Activated CD8-positive, alpha-beta T cell treated with anti-CD3 and anti-CD28 coated beads for 36 hours (primary cell): ENCODE results near the gene MAEA. TPM values are rescaled to one million over a fixed set of nuclear protein-coding genes. Genes with fewer than 3 reads are reported as not detected.
A peak's percentile ranks its signal among the peaks of the same experiment; 100 is the strongest.
"Not testable (repeated sequence)": the region's sequence is repeated elsewhere in the genome, so short reads cannot be mapped to it uniquely, and the experiment has no call there.

Experiments
- ATAC-seq: fragments of 200-7000 bp; cut with Tn5 transposase; one replicate; pipeline ENCODE4 v1.10.0; 2021; ENCODE audit warnings: mild to moderate bottlenecking, moderate library complexity
- CTCF ChIA-PET: fragments of 350-600 bp; sonication (Branson Sonifier 250); formaldehyde crosslinking; loops from one replicate; lab custom pipeline; 2021; ENCODE audit warnings: antibody characterized with exemption; lab: Charles Lee
- POLR2A ChIA-PET: fragments of 350-600 bp; sonication (Branson Sonifier 250); formaldehyde crosslinking; loops from one replicate; lab custom pipeline; 2021; ENCODE audit warnings: antibody characterized with exemption; lab: Charles Lee
- DNase-seq: peaks from one replicate; pipeline ENCODE4 v3.0.0-alpha.2; 2020
- H3K27ac Mint-ChIP-seq: one replicate; pipeline ENCODE4 v1.8.0; 2021; ENCODE audit warnings: mild to moderate bottlenecking, mixed read lengths
- H3K27me3 Mint-ChIP-seq: one replicate; pipeline ENCODE4 v1.8.0; 2021; ENCODE audit warnings: mixed read lengths
- H3K36me3 Mint-ChIP-seq: one replicate; pipeline ENCODE4 v1.8.0; 2021; ENCODE audit warnings: low read depth, mixed read lengths
- H3K4me1 Mint-ChIP-seq: one replicate; pipeline ENCODE4 v1.8.0; 2021; ENCODE audit warnings: low read depth, mixed read lengths
- H3K4me3 Mint-ChIP-seq: one replicate; pipeline ENCODE4 v1.8.0; 2021; ENCODE audit warnings: mild to moderate bottlenecking, moderate library complexity, mixed read lengths
- H3K9me3 Mint-ChIP-seq: one replicate; pipeline ENCODE4 v1.8.0; 2021; ENCODE audit warnings: mixed read lengths
- intact Hi-C: fragments of 100-400 bp; cut with micrococcal nuclease; formaldehyde crosslinking; loops from one replicate; pipeline ENCODE4 v1.10.0; 2022
- total RNA-seq, 2 experiments: library from RNA; stranded (reverse); gene quantifications; one replicate each; pipeline ENCODE4 v1.2.3, GENCODE V29; 2021
- TF ChIP-seq, protein P1 (sequence below): fragments of 200-600 bp; IDR thresholded peaks from one replicate; pipeline ENCODE4 v1.8.0; 2022; ENCODE audit warnings: antibody characterized with exemption, mild to moderate bottlenecking

The MAEA gene
- total RNA-seq, 2 experiments from 2014 or later, result 32.3 to 37.0 TPM

DNA sequence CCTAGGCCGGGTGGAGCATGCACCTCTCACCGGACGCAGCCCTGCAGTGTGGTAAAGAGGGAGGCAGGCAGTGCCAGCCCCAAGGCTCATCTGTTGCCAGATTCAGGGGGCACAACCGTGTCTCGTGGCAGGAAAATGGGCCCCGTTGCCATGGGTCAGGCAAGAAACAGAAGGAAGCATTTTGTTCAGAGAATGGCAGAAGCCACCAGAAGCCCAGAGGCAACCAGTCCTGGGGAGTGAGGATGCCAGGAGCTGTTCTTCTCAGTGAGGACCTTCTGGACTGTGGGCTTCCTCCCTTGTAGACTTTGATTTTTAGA, 44.8 kb downstream of the MAEA start:
- Mint-ChIP-seq H3K27me3 (no peaks in the 10 kb centered on the region), H3K27ac (peak overlapping the region; percentile 5), H3K4me3 (no peak overlapping the region), H3K4me1 (peaks cover 45% of the 10 kb centered on the region), H3K9me3 (no peaks in the 10 kb centered on the region), H3K36me3 (peaks cover 46% of the 10 kb centered on the region)
- intact Hi-C loops, result no loop called here
- TF ChIP-seq, protein P1, sequence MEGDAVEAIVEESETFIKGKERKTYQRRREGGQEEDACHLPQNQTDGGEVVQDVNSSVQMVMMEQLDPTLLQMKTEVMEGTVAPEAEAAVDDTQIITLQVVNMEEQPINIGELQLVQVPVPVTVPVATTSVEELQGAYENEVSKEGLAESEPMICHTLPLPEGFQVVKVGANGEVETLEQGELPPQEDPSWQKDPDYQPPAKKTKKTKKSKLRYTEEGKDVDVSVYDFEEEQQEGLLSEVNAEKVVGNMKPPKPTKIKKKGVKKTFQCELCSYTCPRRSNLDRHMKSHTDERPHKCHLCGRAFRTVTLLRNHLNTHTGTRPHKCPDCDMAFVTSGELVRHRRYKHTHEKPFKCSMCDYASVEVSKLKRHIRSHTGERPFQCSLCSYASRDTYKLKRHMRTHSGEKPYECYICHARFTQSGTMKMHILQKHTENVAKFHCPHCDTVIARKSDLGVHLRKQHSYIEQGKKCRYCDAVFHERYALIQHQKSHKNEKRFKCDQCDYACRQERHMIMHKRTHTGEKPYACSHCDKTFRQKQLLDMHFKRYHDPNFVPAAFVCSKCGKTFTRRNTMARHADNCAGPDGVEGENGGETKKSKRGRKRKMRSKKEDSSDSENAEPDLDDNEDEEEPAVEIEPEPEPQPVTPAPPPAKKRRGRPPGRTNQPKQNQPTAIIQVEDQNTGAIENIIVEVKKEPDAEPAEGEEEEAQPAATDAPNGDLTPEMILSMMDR, result no peak
- ChIA-PET POLR2A (interaction anchor here (0.7 kb wide), 1 partner anchor 12 kb away, joined by 3 read pairs; no protein-coding TSS in a partner anchor), CTCF (interaction anchor here (1.1 kb wide), 1 partner anchor 22 kb away, joined by 3 read pairs; no protein-coding TSS in a partner anchor)
- DNase-seq (no peak), ATAC-seq (no peak)

DNA sequence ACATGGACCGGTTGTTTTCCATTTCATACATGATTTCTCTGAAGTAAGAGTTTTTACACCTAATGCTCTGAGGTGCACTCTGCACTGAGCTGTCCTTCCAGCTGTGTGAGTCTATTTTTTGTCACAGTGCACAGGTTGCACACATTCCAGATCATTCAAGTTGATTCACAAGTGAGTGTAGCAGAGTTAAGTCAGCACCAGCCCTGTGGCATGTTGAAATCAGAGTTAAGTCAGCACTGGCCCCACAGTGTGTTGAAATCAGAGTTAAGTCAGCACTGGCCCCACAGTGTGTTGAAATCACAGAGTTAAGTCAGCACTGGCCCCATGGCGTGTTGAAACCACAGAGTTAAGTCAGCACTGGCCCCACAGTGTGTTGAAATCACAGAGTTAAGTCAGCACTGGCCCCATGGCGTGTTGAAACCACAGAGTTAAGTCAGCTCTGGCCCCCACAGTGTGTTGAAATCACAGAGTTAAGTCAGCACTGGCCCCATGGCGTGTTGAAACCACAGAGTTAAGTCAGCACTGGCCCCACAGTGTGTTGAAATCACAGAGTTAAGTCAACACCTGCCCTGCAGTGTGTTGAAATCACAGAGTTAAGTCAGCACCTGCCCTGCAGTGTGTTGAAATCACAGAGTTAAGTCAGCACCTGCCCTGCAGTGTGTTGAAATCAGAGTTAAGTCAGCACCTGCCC, 45.6 kb downstream of the MAEA start:
- peaks cover 37% of the 10 kb centered on the region for H3K4me1 Mint-ChIP-seq
- DNase-seq, intact Hi-C loops, CTCF ChIA-PET, H3K9me3 Mint-ChIP-seq, H3K27me3 Mint-ChIP-seq, ATAC-seq, H3K4me3 Mint-ChIP-seq: not testable (repeated sequence)
- peaks cover 50% of the 10 kb centered on the region for H3K36me3 Mint-ChIP-seq
- H3K27ac Mint-ChIP-seq, result peak overlapping the region; percentile 75
- POLR2A ChIA-PET, result interaction anchor here (0.6 to 0.7 kb wide), 2 partner anchors 11 to 213 kb away, joined by 3 read pairs; no protein-coding TSS in a partner anchor

DNA sequence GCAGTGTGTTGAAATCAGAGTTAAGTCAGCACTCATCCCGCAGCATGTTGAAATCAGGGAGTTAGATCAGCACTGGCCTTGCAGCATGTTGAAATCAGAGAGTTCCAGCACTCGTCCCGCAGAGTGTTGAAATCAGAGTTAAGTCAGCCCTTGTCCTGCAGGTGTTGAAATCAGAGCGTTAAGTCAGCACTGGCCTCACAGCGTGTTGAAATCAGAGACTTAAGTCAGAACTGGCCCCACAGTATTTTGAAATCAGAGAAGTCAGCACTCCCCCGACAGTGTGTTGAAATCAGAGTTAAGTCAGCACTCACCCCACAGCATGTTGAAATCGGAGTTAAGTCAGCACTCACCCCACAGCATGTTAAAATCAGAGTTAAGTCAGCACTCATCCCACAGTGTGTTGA, 46.4 kb downstream of the MAEA start:
- TF ChIP-seq, protein P1, result no peak
- Mint-ChIP-seq H3K4me1 (peaks cover 30% of the 10 kb centered on the region), H3K4me3 (no peak overlapping the region), H3K9me3 (no peaks in the 10 kb centered on the region), H3K27me3 (no peaks in the 10 kb centered on the region), H3K36me3 (peaks cover 53% of the 10 kb centered on the region), H3K27ac (peak overlapping the region; percentile 40)
- DNase-seq, result no peak
- ChIA-PET POLR2A (no interaction called here), CTCF (no interaction called here)
- no peak for ATAC-seq
- intact Hi-C loops, result no loop called here

DNA sequence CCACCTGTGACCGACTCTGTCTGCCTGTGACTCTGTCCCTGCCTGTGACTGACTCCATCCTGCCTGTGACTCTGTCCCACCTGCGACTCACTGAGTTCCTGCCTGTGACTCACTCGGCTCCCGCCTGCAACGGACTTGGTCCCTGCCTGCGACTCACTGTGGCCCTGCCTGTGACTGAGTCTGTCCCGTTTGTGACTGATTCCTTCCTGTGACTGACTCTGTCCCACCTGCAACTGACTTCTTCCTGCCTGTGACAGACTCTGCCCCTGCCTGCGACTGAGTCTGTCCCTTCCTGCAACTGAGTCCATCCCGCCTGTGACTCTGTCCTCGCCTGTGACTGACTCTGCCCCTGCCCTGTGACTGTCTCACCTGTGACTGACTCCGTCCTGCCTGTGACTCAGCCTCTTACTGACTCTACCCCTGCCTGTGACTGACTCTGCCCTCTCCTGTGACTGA, 47.7 kb downstream of the MAEA start:
- H3K27me3 Mint-ChIP-seq, result no peaks in the 10 kb centered on the region
- H3K27ac Mint-ChIP-seq, result peak overlapping the region; percentile 83
- ChIA-PET POLR2A (no interaction called here), CTCF (no interaction called here)
- H3K9me3 Mint-ChIP-seq, result no peaks in the 10 kb centered on the region
- intact Hi-C loops, result no loop called here
- peaks cover 54% of the 10 kb centered on the region for H3K36me3 Mint-ChIP-seq
- DNase-seq (peak; percentile 80), ATAC-seq (peak; percentile 89)
- peaks cover 28% of the 10 kb centered on the region for H3K4me1 Mint-ChIP-seq
- TF ChIP-seq, protein P1, result no peak
- no peak overlapping the region for H3K4me3 Mint-ChIP-seq

DNA sequence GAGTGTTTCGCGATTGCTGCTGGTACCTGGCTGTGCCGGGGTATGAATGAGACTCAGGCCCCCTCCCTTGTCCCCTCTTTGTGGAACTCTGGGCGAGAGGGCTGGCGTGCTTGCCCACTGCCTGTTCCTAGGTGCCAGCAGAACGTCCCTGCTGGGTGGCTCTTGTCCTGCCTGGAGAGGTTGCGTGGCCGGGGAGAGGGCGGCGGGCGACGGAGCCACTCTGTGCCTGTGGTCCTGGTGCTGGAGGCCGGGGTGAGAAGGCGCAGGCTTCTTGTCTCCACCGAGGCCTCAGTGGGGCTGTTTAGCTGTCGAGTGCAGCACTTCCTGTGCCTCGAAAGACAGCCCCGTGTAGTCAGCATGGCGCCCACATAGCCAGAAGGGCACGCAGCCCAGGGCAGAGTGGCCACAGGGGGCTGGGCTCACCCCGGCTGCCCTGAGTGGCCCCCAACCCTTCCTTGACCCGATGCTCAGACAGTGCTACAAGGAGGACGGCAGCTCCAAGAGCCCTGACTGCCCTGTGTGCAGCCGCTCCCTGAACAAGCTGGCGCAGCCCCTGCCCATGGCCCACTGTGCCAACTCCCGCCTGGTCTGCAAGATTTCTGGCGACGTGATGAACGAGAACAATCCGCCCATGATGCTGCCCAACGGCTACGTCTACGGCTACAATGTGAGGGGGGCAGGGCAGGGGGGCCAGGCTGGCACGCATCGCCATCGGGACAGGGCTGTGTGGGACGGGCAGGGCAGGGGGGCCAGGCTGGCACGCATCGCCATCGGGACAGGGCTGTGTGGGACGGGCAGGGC, 48.5 kb downstream of the MAEA start:
- no peak for ATAC-seq
- TF ChIP-seq, protein P1, result no peak

More for the DNA sequence above, 48.5 kb downstream of the MAEA start:
- no peaks in the 10 kb centered on the region for H3K9me3 Mint-ChIP-seq
- peaks cover 29% of the 10 kb centered on the region for H3K4me1 Mint-ChIP-seq
- intact Hi-C loops, result no loop called here
- no peaks in the 10 kb centered on the region for H3K27me3 Mint-ChIP-seq
- H3K27ac Mint-ChIP-seq, result peak overlapping the region; percentile 83
- POLR2A ChIA-PET, result no interaction called here
- CTCF ChIA-PET, result no interaction called here
- peaks cover 54% of the 10 kb centered on the region for H3K36me3 Mint-ChIP-seq
- no peak overlapping the region for H3K4me3 Mint-ChIP-seq
- DNase-seq, result no peak
